SH-SY5Y (cell line): Measurements from ENCODE around the gene OS9.

Experiments
- GATA2 ChIP-seq: IDR thresholded peaks from 2 replicates; pipeline ENCODE4 v1.6.1; 2011; ENCODE audit warnings: mild to moderate bottlenecking, low read depth, low read length
- GATA3 ChIP-seq: IDR thresholded peaks from 2 replicates; pipeline ENCODE4 v1.6.1; 2011; ENCODE audit warnings: low read depth, mild to moderate bottlenecking, low read length, moderate library complexity

- TF ChIP-seq GATA2, result no peak
- TF ChIP-seq GATA3, result no peak
These were observed 45.5 kb downstream of the OS9 start for GRCh38 chr12:57739387-57739786.
